22Rv1 (cell line): ENCODE measurements around the gene TUBA1C.

Source experiments
- H3K27ac ChIP-seq: fragments of 450-650 bp; 2 replicates; pipeline ENCODE4 v1.5.1; 2017
- ZFX ChIP-seq: fragments of 450-650 bp; IDR thresholded peaks from 2 replicates; pipeline ENCODE4 v1.6.1; 2017; ENCODE audit warnings: antibody characterized with exemption, borderline replicate concordance
- TF ChIP-seq, protein P1 (sequence below): fragments of 450-650 bp; IDR thresholded peaks from 2 replicates; pipeline ENCODE4 v1.5.1; 2017; ENCODE audit warnings: mild to moderate bottlenecking

TUBA1C gene

DNA sequence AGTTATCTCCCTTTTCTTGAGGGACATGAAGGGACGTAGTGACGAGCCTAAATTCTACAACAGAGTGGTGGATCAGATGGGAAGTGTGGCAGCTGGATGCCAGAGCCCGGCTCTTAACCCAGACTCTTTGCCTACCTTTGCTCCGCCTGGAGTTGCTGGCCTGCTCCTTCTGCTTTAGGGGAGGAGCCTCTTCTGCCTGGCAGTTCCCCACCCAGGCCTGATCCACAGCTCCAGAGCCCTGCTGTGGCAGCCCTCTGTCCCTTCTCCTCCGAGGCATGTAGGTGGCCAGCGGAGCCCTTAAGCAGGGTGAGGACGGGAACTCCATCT, 27.8 kb downstream of the TUBA1C start:
- TF ChIP-seq ZFX, result no peak
- TF ChIP-seq, protein P1, sequence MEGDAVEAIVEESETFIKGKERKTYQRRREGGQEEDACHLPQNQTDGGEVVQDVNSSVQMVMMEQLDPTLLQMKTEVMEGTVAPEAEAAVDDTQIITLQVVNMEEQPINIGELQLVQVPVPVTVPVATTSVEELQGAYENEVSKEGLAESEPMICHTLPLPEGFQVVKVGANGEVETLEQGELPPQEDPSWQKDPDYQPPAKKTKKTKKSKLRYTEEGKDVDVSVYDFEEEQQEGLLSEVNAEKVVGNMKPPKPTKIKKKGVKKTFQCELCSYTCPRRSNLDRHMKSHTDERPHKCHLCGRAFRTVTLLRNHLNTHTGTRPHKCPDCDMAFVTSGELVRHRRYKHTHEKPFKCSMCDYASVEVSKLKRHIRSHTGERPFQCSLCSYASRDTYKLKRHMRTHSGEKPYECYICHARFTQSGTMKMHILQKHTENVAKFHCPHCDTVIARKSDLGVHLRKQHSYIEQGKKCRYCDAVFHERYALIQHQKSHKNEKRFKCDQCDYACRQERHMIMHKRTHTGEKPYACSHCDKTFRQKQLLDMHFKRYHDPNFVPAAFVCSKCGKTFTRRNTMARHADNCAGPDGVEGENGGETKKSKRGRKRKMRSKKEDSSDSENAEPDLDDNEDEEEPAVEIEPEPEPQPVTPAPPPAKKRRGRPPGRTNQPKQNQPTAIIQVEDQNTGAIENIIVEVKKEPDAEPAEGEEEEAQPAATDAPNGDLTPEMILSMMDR, result no peak
- H3K27ac ChIP-seq, result peak overlapping the region; percentile 47

DNA sequence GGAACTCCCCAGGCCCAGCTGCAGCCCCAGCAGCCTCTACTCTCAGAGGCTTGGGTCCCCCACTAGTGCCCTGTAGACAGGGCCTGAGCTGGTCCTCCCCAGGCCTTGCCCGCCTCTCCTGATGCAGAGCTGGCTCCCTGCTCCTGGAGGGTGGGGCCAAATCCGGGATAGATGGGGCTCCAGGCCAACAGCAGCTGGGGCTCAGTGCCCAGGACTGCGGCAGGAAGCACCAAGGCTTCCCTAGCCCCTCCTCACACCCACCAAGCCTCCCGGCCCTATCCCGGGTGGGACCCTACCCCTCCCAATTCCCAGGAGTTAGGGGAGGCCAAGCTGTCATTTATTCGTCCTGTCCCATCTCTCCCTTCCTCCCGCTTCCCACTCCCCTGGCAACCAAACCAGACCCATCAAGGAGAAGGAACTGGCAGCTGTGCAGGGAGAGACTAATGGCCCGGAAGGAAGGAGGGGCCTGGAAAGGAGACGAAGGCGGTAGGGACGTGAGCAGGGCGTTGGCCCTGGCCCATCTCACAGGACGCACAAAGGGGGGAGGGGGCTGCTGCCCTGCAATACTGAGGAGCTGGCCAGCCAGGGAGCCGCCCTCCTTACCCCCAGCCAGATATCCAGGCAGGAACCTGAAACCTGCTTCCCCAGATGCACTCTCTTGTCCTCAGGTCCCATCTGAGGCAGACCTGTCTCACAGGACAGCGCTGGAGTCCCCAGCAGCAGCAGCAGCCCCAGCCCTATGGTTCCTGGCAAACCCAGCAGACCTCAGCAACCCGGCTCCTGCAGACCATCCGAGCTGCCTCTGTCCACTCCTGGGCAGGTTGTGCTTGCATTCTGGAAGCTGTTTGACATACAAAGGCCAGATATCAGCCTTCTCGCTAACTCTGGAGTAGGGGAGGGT, 28.4 kb downstream of the TUBA1C start:
- no peak for TF ChIP-seq ZFX
- TF ChIP-seq, protein P1, result no peak
- peak overlapping the region; percentile 47 for H3K27ac ChIP-seq

DNA sequence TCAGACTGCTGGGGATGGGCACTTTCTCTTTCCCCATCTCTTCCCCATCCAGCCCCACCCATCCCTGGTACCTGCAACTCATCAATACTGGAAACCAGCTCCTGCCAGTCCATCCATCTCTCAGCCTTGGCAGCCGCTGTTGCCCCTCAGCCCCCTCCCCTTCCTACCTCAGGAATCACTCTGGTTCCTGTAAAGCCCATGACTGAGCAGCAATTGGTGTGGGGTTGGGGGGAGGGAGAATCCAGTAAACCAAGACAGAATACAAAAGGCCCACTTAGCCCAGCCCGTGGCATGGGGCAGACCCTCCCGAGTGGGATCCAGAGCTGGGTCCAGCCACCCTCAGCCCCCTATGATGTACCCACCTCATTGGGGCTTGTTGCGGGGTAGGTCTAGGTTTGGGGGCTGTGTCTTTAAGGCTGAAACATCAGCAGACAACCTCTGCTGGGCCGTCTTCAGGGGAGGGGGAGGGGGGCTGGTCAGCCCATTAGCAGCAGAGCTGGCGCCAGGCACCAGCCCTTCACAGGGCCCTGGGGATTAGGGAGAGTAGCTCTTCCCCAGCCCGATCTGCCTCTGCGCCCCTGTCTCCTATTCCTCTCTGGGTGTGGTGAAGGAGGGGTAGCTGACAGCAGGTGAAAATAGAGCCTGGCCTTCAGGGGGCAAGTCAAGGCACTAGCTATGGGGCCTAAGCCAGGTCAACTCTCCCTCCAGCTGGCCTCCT, 29.4 kb downstream of the TUBA1C start:
- TF ChIP-seq ZFX, result no peak
- TF ChIP-seq, protein P1, result no peak

DNA sequence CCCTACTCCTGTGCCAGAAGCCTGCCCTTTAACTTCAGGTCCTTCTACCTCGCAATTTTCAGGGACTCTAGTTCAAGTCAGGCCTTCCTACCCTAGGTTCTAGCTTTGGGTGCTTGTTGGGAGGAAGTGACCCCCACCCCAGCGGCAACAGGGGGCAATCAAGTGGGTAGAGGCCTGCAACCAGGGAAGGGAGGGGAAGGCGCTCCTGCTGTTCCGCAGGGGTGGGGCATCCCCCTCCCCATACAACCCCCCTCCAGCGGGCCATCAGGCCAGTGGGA, 29.9 kb downstream of the TUBA1C start:
- TF ChIP-seq ZFX, result no peak
- TF ChIP-seq, protein P1, result no peak
- no peak overlapping the region for H3K27ac ChIP-seq

More for the DNA sequence above, 29.4 kb downstream of the TUBA1C start:
- peak overlapping the region; percentile 47; the same call in 1 of the 2 replicates for H3K27ac ChIP-seq

DNA sequence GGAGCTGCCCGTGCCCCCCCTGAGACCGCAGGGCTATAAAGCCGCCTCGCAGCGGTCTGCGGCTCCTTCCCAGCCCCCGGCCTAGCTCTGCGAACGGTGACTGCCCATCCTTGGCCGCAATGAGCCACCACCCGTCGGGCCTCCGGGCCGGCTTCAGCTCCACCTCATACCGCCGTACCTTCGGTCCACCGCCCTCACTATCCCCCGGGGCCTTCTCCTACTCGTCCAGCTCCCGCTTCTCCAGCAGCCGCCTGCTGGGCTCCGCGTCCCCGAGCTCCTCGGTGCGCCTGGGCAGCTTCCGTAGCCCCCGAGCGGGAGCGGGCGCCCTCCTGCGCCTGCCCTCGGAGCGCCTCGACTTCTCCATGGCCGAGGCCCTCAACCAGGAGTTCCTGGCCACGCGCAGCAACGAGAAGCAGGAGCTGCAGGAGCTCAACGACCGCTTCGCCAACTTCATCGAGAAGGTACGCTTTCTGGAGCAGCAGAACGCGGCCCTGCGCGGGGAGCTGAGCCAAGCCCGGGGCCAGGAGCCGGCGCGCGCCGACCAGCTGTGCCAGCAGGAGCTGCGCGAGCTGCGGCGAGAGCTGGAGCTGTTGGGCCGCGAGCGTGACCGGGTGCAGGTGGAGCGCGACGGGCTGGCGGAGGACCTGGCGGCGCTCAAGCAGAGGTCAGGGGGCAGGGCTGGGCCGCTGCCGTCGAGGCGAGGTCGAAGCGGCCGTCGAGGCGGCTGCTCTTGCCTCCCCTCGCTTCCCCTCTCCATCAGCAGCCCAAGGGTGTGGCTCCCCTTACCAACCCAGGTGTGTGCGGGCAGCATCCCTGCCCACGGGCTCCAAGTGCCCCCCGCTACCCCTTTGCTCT, 30.4 kb downstream of the TUBA1C start, which contains the start of gene PRPH:
Gene PRPH (plus strand): TSS at position 66 of the 855 bp plus-strand sequence. CDS start 54 bp downstream, at position 120.
- H3K27ac ChIP-seq, result peak within 1 kb of the TSS; percentile 47; the same call in 1 of the 2 replicates
- TF ChIP-seq, protein P1, result 0 out of 2 replicates have a peak, but pooled peaks have one; percentile 6
- no peak for TF ChIP-seq ZFX

DNA sequence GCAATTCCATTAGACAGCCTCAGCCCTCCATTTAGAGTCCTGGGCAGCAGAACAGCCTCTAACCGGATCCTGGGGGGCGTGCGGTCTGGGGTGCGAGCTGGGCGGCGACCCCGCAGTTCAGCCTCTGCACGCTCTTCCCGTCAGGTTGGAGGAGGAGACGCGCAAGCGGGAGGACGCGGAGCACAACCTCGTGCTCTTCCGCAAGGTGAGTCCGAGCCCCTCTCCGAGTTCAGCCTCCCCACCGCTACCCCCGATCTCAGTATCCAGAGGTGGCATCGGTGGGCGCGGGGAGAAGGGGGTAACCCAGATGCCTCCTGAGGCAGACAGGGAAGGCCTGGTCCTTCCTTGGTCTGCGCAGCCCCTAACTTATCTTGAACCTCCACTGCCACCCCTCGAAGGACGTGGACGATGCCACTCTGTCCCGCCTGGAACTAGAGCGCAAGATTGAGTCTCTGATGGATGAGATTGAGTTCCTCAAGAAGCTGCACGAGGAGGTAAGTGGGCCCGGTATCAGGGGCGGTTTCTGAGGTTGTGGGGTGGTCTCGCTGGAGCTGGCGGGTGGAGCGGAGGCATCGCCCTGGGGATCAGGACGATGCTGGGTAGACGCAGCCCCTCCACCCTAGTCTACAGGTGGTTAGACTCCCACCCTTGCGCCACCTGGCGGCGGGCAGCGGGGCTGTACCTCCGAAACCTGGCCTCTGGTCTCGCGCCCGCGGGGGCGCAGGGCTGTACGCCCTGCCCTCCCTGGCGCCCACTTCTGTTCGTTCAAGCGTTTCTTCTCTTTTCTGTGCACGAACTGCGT, 31.4 kb downstream of the TUBA1C start:
- peak overlapping the region; percentile 83 for H3K27ac ChIP-seq
- TF ChIP-seq, protein P1, result peak; percentile 99
- TF ChIP-seq ZFX, result no peak
